Stimulated activated CD4-positive, alpha-beta T cell treated with anti-CD3 and anti-CD28 coated beads, Interleukin-2, amount 100 ng/mL, for 24 hours (primary cell): ENCODE results near the gene HSPA14.
"Not testable (repeated sequence)": the region's sequence is repeated elsewhere in the genome, so short reads cannot be mapped to it uniquely, and the experiment has no call there.

Experiments
- DNase-seq, 2 donors: peaks; one replicate each; pipeline ENCODE4 v3.0.0-alpha.2; 2020

The HSPA14 gene

GRCh38 chr10:14891151-14891550 lies 53.0 kb downstream of the HSPA14 start:
- no peak for DNase-seq

- DNase-seq = no peak
Observed at GRCh38 chr10:14904316-14904732, 66.2 kb downstream of the HSPA14 start.

- no peak for DNase-seq
Observed at GRCh38 chr10:14904864-14905263, 66.8 kb downstream of the HSPA14 start.

GRCh38 chr10:14905890-14906289 lies 67.8 kb downstream of the HSPA14 start:
- no peak for DNase-seq

GRCh38 chr10:14906765-14907164 lies 68.7 kb downstream of the HSPA14 start:
- no peak for DNase-seq

GRCh38 chr10:14907591-14907990 lies 69.5 kb downstream of the HSPA14 start:
- not testable (repeated sequence) for DNase-seq

- no peak for DNase-seq
Observed at GRCh38 chr10:14909101-14909500, 71.0 kb downstream of the HSPA14 start.

- no peak for DNase-seq
Observed at GRCh38 chr10:14910953-14911352, 72.8 kb downstream of the HSPA14 start.

- no peak for DNase-seq
Observed at GRCh38 chr10:14911801-14912200, 73.7 kb downstream of the HSPA14 start.

- DNase-seq = no peak
Observed at GRCh38 chr10:14916600-14916999, 78.5 kb downstream of the HSPA14 start.

- DNase-seq = no peak
Observed at GRCh38 chr10:14917827-14918226, 79.7 kb downstream of the HSPA14 start.

GRCh38 chr10:14918964-14919363 lies 80.9 kb downstream of the HSPA14 start:
- no peak for DNase-seq
